ENCODE measurements around the gene ADGRD1. TPM values are rescaled to one million over a fixed set of nuclear protein-coding genes. Genes with fewer than 3 reads are reported as not detected.

The ADGRD1 gene
- total RNA-seq, 1 donor from 2014 or later, result 99.5 TPM

- intact Hi-C loops (cut with micrococcal nuclease), result loop anchor here (10.0 kb wide), 1 partner anchor 216 kb away; no protein-coding TSS in a partner anchor
- no peak overlapping the region for H3K27ac ChIP-seq (replicated peaks)
Observed at GRCh38 chr12:131130311-131130911, 176.7 kb downstream of the ADGRD1 start.

DNA sequence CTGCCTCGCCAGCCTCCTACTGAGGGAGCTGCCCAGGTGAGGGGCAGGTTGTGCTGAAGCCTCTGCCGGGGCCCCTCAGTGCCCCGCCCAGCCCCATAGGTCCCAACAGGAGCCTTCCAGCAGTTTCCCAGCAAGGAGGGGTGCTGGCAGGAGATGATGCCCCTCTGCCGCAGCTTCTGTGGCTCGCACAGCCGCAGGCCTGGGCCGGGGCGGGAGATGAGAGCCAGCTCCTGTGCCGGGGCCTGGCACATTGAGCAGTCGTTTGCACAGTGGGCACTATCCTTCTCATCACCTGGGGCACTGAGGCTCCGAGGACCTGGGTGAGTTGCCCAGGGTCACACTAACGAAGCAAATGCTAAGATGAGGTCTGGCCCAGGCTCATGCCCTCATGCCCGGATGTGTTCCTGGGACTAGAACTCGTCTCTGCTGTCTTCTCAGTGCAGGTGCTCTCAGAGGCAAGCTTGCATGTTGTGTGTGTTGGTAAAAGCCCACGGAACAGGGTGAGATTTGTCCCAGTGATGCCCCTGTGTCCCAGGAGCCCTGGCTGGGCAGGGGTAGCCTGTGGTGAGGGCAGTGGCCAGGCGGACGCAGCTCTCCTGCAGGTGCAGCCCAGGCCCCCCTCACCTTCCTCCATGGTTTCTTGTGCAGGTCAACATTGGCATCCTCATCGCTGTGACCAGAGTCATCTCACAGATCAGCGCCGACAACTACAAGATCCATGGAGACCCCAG is 177.5 kb downstream of the ADGRD1 start:
- intact Hi-C loops (cut with micrococcal nuclease), result loop anchor here (10.0 kb wide), 1 partner anchor 216 kb away; no protein-coding TSS in a partner anchor
- peaks cover 25% of the 10 kb centered on the region for H3K36me3 ChIP-seq
- TF ChIP-seq CTCF (IDR thresholded peaks at IDR 0.05; ENCODE audit: borderline replicate concordance), result no peak
- H3K4me3 ChIP-seq, result no peak overlapping the region
- no peak overlapping the region for H3K27ac ChIP-seq (replicated peaks)
- H3K4me1 ChIP-seq, result peaks cover 18% of the 10 kb centered on the region
- DNase-seq, result no peak
- H3K9me3 ChIP-seq (replicated peaks), result no peaks in the 10 kb centered on the region
- no peaks in the 10 kb centered on the region for H3K27me3 ChIP-seq (ENCODE audit: low read depth)

More at GRCh38 chr12:131130311-131130911, 176.7 kb downstream of the ADGRD1 start:
- Histone ChIP-seq H3K27me3 (ENCODE audit: low read depth) (no peaks in the 10 kb centered on the region), H3K36me3 (peaks cover 17% of the 10 kb centered on the region), H3K4me3 (no peak overlapping the region), H3K4me1 (peaks cover 18% of the 10 kb centered on the region), H3K9me3 (replicated peaks) (no peaks in the 10 kb centered on the region)
- no peak for TF ChIP-seq CTCF (IDR thresholded peaks at IDR 0.05; ENCODE audit: borderline replicate concordance)
- no peak for DNase-seq

GRCh38 chr12:131131808-131132117 is 178.1 kb downstream of the ADGRD1 start:
- Histone ChIP-seq H3K4me1 (peaks cover 18% of the 10 kb centered on the region), H3K27ac (replicated peaks) (no peak overlapping the region), H3K9me3 (replicated peaks) (no peaks in the 10 kb centered on the region), H3K36me3 (peaks cover 31% of the 10 kb centered on the region), H3K4me3 (no peak overlapping the region), H3K27me3 (ENCODE audit: low read depth) (no peaks in the 10 kb centered on the region)
- TF ChIP-seq CTCF (IDR thresholded peaks at IDR 0.05; ENCODE audit: borderline replicate concordance), result no peak
- DNase-seq, result no peak
- intact Hi-C loops (cut with micrococcal nuclease), result loop anchor here (10.0 kb wide), 1 partner anchor 217 kb away; no protein-coding TSS in a partner anchor

DNA sequence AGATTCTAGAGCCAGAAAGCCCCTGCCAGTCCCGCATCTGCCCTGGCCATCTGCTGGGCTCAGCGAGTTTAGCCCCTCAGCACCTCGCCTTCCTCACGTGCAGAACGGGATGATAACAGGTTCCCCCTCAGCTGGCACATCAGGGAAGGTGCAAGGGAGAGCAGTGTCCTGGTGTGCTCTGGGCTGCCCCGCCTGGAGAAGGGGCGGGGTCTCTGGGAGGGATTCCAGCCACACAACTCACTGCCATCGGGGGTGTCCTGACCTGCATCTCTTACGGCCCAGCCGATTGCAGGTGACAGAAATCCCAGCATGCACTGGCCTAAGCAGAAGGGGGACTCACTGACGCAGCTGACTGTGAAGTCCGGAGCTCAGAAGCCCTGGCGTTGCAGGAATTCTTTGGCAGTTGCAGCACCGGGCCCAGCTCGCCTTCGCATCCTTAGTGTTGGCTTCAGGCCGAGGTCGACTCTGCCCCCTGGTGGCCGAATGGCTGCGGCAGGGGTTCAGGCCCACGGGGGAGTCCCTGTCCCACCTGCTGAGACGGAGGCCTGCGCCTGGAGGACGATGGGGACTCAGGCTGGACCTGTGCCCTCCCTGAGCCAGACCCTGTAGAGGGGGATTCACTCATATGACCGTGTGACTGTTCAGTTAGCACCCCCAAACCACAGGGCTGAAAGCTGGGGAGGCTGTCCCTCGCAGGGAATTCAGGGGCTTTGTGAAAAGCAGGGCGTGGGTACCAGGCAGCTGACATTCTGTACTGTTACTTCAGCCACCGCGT is 178.6 kb downstream of the ADGRD1 start:
- Histone ChIP-seq H3K9me3 (replicated peaks) (no peaks in the 10 kb centered on the region), H3K27me3 (ENCODE audit: low read depth) (no peaks in the 10 kb centered on the region), H3K4me3 (no peak overlapping the region), H3K4me1 (peaks cover 18% of the 10 kb centered on the region), H3K36me3 (peaks cover 36% of the 10 kb centered on the region), H3K27ac (replicated peaks) (no peak overlapping the region)
- intact Hi-C loops (cut with micrococcal nuclease), result loop anchor here (10.0 kb wide), 1 partner anchor 218 kb away; no protein-coding TSS in a partner anchor
- peak; percentile 70 for DNase-seq
- peak; percentile 85 for TF ChIP-seq CTCF (IDR thresholded peaks at IDR 0.05; ENCODE audit: borderline replicate concordance)

Data from left ventricle myocardium inferior (tissue), 1 donor.